ENCODE data around the gene CD9.

- TF ChIP-seq CTCF (IDR thresholded peaks at IDR 0.05; ENCODE audit: low read length) (no peak), EZH2 (IDR thresholded peaks at IDR 0.05; ENCODE audit: borderline replicate concordance, low read length) (no peak)
These were observed 68.4 kb downstream of the CD9 start for GRCh38 chr12:6268484-6269157.

All from OCI-LY1 (cell line).